ENCODE data around the gene CDC14A.

GRCh38 chr1:100438375-100438774 lies 86.1 kb downstream of the CDC14A start:
- TF ChIP-seq CTCF (IDR thresholded peaks at IDR 0.05; ENCODE audit: poor library complexity, severe bottlenecking) (no peak), POLR2AphosphoS5 (IDR thresholded peaks at IDR 0.05) (no peak), RAD21 (conservative IDR thresholded peaks at IDR 0.05) (no peak), EZH2 (IDR thresholded peaks at IDR 0.05; ENCODE audit: borderline replicate concordance, insufficient read depth, low read length, poor library complexity, severe bottlenecking) (no peak), REST (IDR thresholded peaks at IDR 0.05; ENCODE audit: borderline replicate concordance) (no peak)
